Left lung (tissue), 10 donors: Measurements from ENCODE around the gene YBX1. TPM values are rescaled to one million over a fixed set of nuclear protein-coding genes. Genes with fewer than 3 reads are reported as not detected.
"Not testable (repeated sequence)": the region's sequence is repeated elsewhere in the genome, so short reads cannot be mapped to it uniquely, and the experiment has no call there.

ENCODE experiments used
- ATAC-seq: fragments of 200-7000 bp; cut with Tn5 transposase; one replicate; pipeline ENCODE4 v1.9.1; 2020; ENCODE audit warnings: moderate library complexity
- DNase-seq, 4 donors: peaks; one replicate each; pipeline ENCODE4 v3.0.0-alpha.2; 2013 to 2020
- H3K27ac ChIP-seq, 2 donors: fragments of 200-600 bp; sonication (generic) in 1 of 2; one replicate each; pipeline versions ENCODE4 v1.5.0 to v1.8.0; 2020 to 2021
- H3K27me3 ChIP-seq, 2 donors: fragments of 200-600 bp; sonication (generic) in 1 of 2; one replicate each; pipeline versions ENCODE4 v1.5.0 to v1.8.0; 2020 to 2021
- H3K36me3 ChIP-seq, 2 donors: fragments of 200-600 bp; sonication (generic) in 1 of 2; one replicate each; pipeline versions ENCODE4 v1.5.0 to v1.8.0; 2020 to 2021
- H3K4me1 ChIP-seq, 2 donors: fragments of 200-600 bp; one replicate each; pipeline ENCODE4 v1.8.0; 2021
- H3K4me3 ChIP-seq, 2 donors: fragments of 200-600 bp; sonication (generic) in 1 of 2; one replicate each; pipeline versions ENCODE4 v1.5.0 to v1.8.0; 2020 to 2021; ENCODE audit warnings: mild to moderate bottlenecking in 1 of 2
- H3K9me3 ChIP-seq, 2 donors: fragments of 200-600 bp; sonication (generic) in 1 of 2; one replicate each; pipeline versions ENCODE4 v1.5.0 to v1.8.0; 2020 to 2021
- intact Hi-C, 2 donors: fragments of 100-400 bp; cut with DNase I; formaldehyde crosslinking; loops; one replicate each; pipeline versions ENCODE4 v1.11.2 to v1.14.2; 2022
- polyA plus RNA-seq, 6 donors: library from polyadenylated mRNA; unstranded; fragments of 120-200 nt; gene quantifications; one replicate each; pipeline ENCODE4 v1.2.1, GENCODE V29; 2013; ENCODE audit not compliant: insufficient read length in 6 of 6
- total RNA-seq, 2 donors: library from RNA; stranded (reverse); fragmentation: NEBNext Ultra II Directional; extraction: Animal tissue kit (Norgen Biotek cat#: 25700); gene quantifications; one replicate each; pipeline ENCODE4 v1.2.1, GENCODE V29; 2021
- TF ChIP-seq, protein P1 (sequence below), 2 donors: fragments of 200-600 bp; sonication (generic) in 1 of 2; IDR thresholded peaks; one replicate each; pipeline versions ENCODE4 v1.5.0 to v1.8.0; 2021; ENCODE audit warnings: antibody characterized with exemption in 2 of 2
- donor health status: DM: no; HTN: yes; CAD: no.
- donor health status: DM: no; HTN: no; CAD: no.

The YBX1 gene
- total and polyA plus RNA-seq, 8 donors: 461 to 685 (median 546) TPM

DNA sequence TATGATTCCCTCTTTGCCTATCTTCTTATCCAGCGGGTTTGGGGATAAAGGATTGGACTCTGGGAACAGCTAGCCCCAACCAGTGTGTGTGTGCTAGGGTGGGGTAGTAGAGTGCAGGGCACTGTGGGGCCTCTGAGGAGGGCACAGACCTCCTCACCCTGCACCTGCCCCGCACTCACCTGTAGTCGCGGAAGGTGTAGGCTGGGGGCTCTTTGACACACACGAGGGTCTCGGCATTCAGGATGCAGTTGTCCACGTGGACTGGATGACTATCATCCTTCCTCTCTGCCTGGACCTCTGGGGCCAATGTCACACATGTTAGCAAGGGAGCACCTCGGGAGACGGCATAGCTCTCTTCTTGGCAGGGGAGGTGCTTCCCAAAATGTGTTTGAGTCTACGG is 65.8 kb downstream of the YBX1 start:
- peaks cover 0 to 64% of the 10 kb centered on the region in 2 donors for H3K36me3 ChIP-seq
- no peak for ATAC-seq

DNA sequence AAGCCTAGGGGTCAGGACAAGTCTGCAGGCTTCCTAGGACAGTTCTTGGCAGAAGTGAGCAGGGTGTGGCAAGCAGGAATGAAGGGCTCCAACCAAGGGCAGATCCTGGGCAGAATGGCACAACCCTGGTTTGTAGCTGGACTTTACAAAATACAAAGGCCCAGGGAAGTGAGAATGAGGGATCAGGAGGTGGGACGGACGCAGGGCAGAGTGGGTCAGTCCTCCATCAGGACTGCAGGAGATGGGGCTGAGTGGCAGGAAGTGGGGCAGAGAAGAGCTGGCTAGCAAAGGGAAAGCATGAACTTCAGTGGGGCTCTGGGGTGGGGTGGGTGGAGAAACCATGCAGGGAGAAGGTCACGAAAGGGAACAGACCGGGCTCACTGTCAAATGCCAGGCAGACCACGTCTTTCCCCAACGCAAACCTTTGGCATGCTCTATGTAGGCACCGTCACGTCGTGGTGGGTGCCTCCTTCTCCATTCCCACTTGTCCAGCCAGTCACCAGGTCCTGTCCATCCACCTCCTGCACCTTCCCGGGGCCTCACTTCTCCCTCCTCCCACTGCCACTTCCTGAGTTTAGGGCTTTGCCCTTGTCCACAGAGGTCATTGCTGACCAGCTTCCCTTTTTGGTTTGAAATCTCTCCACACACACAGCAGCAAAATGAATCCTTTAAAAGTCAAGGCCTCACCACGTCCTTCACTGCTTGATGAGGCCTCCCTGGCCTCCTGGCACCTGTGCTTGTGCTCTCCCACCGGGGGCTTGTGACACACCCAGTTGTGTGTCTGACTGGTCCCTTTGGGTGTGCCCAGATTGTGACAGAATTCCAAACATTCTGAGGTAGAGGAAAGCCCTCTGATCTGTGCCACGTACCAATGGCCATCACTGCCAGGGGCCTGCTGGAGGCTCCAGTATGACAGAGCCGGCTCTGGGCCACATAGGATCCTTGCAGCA is 66.5 kb downstream of the YBX1 start:
- ATAC-seq: peak; percentile 54
- H3K27me3 ChIP-seq: no peaks in the 10 kb centered on the region
- no peak for DNase-seq
- TF ChIP-seq, protein P1, sequence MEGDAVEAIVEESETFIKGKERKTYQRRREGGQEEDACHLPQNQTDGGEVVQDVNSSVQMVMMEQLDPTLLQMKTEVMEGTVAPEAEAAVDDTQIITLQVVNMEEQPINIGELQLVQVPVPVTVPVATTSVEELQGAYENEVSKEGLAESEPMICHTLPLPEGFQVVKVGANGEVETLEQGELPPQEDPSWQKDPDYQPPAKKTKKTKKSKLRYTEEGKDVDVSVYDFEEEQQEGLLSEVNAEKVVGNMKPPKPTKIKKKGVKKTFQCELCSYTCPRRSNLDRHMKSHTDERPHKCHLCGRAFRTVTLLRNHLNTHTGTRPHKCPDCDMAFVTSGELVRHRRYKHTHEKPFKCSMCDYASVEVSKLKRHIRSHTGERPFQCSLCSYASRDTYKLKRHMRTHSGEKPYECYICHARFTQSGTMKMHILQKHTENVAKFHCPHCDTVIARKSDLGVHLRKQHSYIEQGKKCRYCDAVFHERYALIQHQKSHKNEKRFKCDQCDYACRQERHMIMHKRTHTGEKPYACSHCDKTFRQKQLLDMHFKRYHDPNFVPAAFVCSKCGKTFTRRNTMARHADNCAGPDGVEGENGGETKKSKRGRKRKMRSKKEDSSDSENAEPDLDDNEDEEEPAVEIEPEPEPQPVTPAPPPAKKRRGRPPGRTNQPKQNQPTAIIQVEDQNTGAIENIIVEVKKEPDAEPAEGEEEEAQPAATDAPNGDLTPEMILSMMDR (IDR thresholded peaks at IDR 0.05): no peak
- H3K9me3 ChIP-seq: no peaks in the 10 kb centered on the region
- peaks cover 0 to 71% of the 10 kb centered on the region in 2 donors for H3K36me3 ChIP-seq
- peaks cover 0 to 5% of the 10 kb centered on the region in 2 donors for H3K4me1 ChIP-seq
- H3K27ac ChIP-seq: no peak overlapping the region
- intact Hi-C loops: loop anchor here in 1 of 2 donors (5.0 kb wide), 1 partner anchor 171 kb away; no protein-coding TSS in a partner anchor
- H3K4me3 ChIP-seq: no peak overlapping the region

More for the DNA sequence above, 65.8 kb downstream of the YBX1 start:
- TF ChIP-seq, protein P1 (IDR thresholded peaks at IDR 0.05): no peak
- Histone ChIP-seq H3K4me1 (peaks cover 0 to 5% of the 10 kb centered on the region in 2 donors), H3K9me3 (no peaks in the 10 kb centered on the region), H3K27ac (no peak overlapping the region), H3K27me3 (no peaks in the 10 kb centered on the region), H3K4me3 (no peak overlapping the region)
- intact Hi-C loops: loop anchor here in 1 of 2 donors (5.0 kb wide), 1 partner anchor 171 kb away; no protein-coding TSS in a partner anchor
- no peak for DNase-seq

DNA sequence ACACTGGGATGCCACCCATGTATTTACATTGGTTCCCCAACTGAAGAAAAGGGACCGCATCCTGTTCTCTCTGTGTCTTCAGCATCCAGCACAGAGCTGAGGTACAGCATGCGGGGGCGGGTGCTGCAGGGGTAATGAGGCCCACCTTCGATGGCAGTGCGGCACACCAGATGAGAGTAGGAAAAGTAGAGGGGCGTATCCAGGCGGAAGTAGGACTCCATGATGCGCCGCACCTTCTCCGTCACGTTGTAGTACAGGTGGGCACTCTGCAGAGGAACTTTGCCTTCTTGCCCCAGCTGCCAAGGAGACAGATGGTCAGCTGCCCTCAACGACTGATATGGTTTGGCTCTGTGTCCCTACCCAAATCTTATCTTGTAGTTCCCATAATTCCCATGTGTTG is 67.8 kb downstream of the YBX1 start:
- no peaks in the 10 kb centered on the region for H3K27me3 ChIP-seq
- H3K4me1 ChIP-seq: peaks cover 0 to 5% of the 10 kb centered on the region in 2 donors
- no peak overlapping the region for H3K4me3 ChIP-seq
- H3K9me3 ChIP-seq: no peaks in the 10 kb centered on the region
- ATAC-seq: no peak
- intact Hi-C loops: no loop called here
- DNase-seq: no peak
- peaks cover 0 to 85% of the 10 kb centered on the region in 2 donors for H3K36me3 ChIP-seq
- TF ChIP-seq, protein P1 (IDR thresholded peaks at IDR 0.05): no peak
- H3K27ac ChIP-seq: no peak overlapping the region

DNA sequence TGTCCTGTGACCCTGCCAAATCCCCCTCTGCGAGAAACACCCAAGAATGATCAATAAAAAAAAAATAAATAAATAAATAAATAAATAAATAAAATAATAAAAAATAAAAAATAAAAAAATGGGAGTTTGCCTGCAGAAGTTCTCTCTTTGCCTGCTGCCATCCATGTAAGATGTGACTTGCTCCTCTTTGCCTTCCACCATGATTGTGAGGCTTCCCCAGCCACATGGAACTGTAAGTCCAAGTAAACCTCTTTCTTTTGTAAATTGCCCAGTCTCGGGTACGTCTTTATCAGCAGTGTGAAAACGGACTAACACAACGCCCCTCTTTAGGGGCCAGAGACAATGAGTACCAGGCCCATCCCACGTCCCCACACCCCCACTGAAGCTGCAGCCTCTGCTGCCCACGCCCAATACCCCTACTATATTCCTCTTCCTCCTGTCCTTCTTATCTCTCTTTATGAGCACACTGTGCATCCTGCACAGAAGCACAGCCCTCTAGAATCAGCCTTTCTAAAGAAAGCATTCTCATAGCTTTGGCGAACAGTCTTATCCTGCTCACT is 69.4 kb downstream of the YBX1 start:
- H3K27ac ChIP-seq, H3K4me1 ChIP-seq, DNase-seq, ATAC-seq, H3K9me3 ChIP-seq, intact Hi-C loops, H3K4me3 ChIP-seq, H3K27me3 ChIP-seq: not testable (repeated sequence)
- peaks cover 0 to 90% of the 10 kb centered on the region in 2 donors for H3K36me3 ChIP-seq

DNA sequence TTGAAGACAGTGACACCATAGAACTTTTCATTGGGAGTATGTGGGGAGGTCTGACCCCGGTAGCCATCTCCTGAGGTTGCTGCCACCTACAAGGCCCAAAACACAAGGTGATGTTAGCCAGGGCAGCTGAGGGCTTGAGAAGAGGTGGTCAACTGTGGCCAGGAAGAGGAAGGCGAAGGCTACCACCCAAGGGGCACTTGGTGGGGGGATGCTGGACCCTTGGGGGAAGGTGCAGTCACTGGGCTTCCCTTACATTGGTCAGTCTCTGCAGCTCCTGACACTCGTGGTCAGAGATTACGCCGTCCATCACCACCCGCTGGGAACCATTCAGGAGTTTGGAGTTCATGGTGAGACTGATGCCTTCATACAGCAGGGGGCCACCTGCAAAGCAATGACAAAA is 70.1 kb downstream of the YBX1 start:
- Histone ChIP-seq H3K27me3 (no peaks in the 10 kb centered on the region), H3K27ac (no peak overlapping the region), H3K9me3 (no peaks in the 10 kb centered on the region), H3K4me1 (peaks cover 0 to 5% of the 10 kb centered on the region in 2 donors), H3K4me3 (no peak overlapping the region), H3K36me3 (peaks cover 0 to 89% of the 10 kb centered on the region in 2 donors)
- ATAC-seq (no peak), DNase-seq (no peak)
- TF ChIP-seq, protein P1 (IDR thresholded peaks at IDR 0.05): no peak
- intact Hi-C loops: no loop called here
